ENCODE data around the gene KSR1. TPM values are rescaled to one million over a fixed set of nuclear protein-coding genes. Genes with fewer than 3 reads are reported as not detected.

Gene KSR1
- total and polyA plus RNA-seq, 9 of the 15 experiments (the other 6 are each of a cell fraction or from before 2014, with no cell fraction given): 1.4 to 51.7 (median 18.4) TPM

DNA sequence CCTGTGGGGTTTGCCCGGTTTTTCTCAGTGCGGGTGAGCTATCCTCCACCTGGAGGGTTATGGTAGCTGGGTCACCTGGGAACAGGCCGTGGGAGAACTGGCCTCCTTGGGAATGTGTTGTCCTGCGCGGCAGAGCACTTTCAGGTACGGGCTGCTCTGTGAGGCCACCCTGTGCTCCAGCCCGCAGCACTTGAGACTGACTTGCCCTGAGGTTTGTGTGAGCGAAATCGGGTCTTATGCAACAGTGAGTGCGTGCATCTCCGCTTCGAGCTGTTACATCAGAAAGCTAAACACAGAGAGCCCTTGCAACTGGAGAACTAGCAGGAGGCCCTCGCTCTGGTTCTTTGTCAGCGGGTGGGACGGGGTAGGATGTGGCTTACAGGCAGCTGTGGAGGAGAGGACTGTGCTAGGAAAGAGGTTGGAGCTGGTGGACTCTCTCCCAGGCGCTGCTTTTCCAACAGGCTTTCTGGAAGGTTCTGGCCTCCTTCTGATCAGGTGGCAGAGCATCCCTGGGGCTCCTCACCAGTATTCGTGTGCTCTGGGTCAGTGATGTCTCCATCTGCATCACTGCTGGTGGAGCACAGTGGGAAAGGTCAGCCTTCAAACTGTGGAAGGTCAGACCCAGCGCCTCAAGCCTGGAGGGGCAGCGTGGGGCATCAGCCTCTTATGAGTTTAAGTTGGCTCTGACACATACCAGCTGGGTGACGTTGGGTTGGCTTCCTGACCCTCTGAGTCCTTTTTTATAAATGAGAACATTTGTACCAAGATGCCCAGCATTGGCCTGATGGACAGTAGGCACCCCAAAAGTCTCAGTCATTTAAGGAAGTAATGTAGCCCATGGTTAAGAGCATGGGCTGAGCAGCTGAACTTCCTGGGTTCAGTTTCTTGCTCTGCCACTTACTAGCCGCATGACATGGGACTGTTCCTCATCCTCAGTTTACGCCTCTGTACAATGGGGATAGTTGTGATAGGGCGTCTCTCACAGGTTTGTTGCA, 76.3 kb downstream of the KSR1 start (continued):
- TF ChIP-seq, protein P1, sequence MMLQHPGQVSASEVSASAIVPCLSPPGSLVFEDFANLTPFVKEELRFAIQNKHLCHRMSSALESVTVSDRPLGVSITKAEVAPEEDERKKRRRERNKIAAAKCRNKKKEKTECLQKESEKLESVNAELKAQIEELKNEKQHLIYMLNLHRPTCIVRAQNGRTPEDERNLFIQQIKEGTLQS (IDR thresholded peaks at IDR 0.05): peak; percentile 52; the same call in 1 of the 2 replicates
- TF ChIP-seq, protein P1 (CRISPR knock-in tag; conservative IDR thresholded peaks at IDR 0.05): no peak
- TF ChIP-seq ZNF589 (CRISPR knock-in tag; IDR thresholded peaks at IDR 0.05; ENCODE audit: low read depth): 0 out of 2 replicates have a peak, but pooled peaks have one; percentile 31
- TF ChIP-seq, protein P2, sequence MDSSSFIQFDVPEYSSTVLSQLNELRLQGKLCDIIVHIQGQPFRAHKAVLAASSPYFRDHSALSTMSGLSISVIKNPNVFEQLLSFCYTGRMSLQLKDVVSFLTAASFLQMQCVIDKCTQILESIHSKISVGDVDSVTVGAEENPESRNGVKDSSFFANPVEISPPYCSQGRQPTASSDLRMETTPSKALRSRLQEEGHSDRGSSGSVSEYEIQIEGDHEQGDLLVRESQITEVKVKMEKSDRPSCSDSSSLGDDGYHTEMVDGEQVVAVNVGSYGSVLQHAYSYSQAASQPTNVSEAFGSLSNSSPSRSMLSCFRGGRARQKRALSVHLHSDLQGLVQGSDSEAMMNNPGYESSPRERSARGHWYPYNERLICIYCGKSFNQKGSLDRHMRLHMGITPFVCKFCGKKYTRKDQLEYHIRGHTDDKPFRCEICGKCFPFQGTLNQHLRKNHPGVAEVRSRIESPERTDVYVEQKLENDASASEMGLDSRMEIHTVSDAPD (CRISPR knock-in tag; IDR thresholded peaks at IDR 0.05): no peak
- TF ChIP-seq BCOR (IDR thresholded peaks at IDR 0.05): peak; percentile 84; the same call in 1 of the 2 replicates
- TF ChIP-seq JUND (IDR thresholded peaks at IDR 0.05; ENCODE audit: borderline replicate concordance, low read depth, low read length): peak; percentile 20; the same call in 1 of the 2 replicates
- no peak for TF ChIP-seq JUND (tag; IDR thresholded peaks at IDR 0.05; ENCODE audit: borderline replicate concordance, low read depth, low read length)
- no peak for TF ChIP-seq GTF2F1 (IDR thresholded peaks at IDR 0.05; ENCODE audit: low read depth, low read length)
- TF ChIP-seq, protein P3, sequence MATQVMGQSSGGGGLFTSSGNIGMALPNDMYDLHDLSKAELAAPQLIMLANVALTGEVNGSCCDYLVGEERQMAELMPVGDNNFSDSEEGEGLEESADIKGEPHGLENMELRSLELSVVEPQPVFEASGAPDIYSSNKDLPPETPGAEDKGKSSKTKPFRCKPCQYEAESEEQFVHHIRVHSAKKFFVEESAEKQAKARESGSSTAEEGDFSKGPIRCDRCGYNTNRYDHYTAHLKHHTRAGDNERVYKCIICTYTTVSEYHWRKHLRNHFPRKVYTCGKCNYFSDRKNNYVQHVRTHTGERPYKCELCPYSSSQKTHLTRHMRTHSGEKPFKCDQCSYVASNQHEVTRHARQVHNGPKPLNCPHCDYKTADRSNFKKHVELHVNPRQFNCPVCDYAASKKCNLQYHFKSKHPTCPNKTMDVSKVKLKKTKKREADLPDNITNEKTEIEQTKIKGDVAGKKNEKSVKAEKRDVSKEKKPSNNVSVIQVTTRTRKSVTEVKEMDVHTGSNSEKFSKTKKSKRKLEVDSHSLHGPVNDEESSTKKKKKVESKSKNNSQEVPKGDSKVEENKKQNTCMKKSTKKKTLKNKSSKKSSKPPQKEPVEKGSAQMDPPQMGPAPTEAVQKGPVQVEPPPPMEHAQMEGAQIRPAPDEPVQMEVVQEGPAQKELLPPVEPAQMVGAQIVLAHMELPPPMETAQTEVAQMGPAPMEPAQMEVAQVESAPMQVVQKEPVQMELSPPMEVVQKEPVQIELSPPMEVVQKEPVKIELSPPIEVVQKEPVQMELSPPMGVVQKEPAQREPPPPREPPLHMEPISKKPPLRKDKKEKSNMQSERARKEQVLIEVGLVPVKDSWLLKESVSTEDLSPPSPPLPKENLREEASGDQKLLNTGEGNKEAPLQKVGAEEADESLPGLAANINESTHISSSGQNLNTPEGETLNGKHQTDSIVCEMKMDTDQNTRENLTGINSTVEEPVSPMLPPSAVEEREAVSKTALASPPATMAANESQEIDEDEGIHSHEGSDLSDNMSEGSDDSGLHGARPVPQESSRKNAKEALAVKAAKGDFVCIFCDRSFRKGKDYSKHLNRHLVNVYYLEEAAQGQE (IDR thresholded peaks at IDR 0.05; ENCODE audit: borderline replicate concordance): no peak
- TF ChIP-seq, protein P3 (CRISPR knock-in tag; IDR thresholded peaks at IDR 0.05; ENCODE audit: low read depth): no peak
- TF ChIP-seq CEBPB (tag; IDR thresholded peaks at IDR 0.05): peak; percentile 72
- TF ChIP-seq, protein P4, sequence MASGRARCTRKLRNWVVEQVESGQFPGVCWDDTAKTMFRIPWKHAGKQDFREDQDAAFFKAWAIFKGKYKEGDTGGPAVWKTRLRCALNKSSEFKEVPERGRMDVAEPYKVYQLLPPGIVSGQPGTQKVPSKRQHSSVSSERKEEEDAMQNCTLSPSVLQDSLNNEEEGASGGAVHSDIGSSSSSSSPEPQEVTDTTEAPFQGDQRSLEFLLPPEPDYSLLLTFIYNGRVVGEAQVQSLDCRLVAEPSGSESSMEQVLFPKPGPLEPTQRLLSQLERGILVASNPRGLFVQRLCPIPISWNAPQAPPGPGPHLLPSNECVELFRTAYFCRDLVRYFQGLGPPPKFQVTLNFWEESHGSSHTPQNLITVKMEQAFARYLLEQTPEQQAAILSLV (tag; IDR thresholded peaks at IDR 0.05): 0 out of 2 replicates have a peak, but pooled peaks have one; percentile 5
